ENCODE results near the gene BMPR1A. TPM values are rescaled to one million over a fixed set of nuclear protein-coding genes. Genes with fewer than 3 reads are reported as not detected.

The BMPR1A gene
- total RNA-seq, 3 donors from 2014 or later = 49.8 to 87.2 (median 57.4) TPM

DNA sequence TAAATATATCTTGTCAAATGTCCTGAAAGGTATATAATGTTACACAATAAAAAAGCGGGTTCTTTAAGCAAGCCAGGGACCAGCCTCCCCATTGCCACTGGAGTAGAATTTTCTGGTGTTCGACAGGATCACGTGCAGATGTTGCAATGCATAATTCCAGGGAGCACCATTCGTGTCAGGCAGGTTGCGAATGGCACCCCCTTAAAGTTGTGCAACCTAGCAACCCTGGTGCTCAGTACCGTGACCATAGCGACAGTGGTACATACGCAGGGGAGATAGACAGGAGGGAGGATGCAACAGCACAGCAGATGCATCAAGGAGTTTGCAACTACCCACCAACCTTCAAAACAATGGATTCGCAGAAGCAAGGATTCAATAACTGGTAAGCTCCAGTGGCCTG, 6.6 kb upstream of the BMPR1A start:
- Histone ChIP-seq H3K27me3 (no peaks in the 10 kb centered on the region), H3K27ac (no peak overlapping the region), H3K9me3 (no peaks in the 10 kb centered on the region), H3K4me1 (no peaks in the 10 kb centered on the region), H3K4me3 (no peak overlapping the region), H3K36me3 (no peaks in the 10 kb centered on the region)
- DNase-seq (ENCODE audit: low spot score in 2 of 2) = no peak
- no peak for TF ChIP-seq POLR2AphosphoS5 (IDR thresholded peaks at IDR 0.05)
- TF ChIP-seq POLR2A (IDR thresholded peaks at IDR 0.05) = no peak
- TF ChIP-seq, protein P1, sequence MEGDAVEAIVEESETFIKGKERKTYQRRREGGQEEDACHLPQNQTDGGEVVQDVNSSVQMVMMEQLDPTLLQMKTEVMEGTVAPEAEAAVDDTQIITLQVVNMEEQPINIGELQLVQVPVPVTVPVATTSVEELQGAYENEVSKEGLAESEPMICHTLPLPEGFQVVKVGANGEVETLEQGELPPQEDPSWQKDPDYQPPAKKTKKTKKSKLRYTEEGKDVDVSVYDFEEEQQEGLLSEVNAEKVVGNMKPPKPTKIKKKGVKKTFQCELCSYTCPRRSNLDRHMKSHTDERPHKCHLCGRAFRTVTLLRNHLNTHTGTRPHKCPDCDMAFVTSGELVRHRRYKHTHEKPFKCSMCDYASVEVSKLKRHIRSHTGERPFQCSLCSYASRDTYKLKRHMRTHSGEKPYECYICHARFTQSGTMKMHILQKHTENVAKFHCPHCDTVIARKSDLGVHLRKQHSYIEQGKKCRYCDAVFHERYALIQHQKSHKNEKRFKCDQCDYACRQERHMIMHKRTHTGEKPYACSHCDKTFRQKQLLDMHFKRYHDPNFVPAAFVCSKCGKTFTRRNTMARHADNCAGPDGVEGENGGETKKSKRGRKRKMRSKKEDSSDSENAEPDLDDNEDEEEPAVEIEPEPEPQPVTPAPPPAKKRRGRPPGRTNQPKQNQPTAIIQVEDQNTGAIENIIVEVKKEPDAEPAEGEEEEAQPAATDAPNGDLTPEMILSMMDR (IDR thresholded peaks at IDR 0.05) = no peak
- intact Hi-C loops (cut with DNase I; ENCODE audit: low total_unique reads) = no loop called here

DNA sequence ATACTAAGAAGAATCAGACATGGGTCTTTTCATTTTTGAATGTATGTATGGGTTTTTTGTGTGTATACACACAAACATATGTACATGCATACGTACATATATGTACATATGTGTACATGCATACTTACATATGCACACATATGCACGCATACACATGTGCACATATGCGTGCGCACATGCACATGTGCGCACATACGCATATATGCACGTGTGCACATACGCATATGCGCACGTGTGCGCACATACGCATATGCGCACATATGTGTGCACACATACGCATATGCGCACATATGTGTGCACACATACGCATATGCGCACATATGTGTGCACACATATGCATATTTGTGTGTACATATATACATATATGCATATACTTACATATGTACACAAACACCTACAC, 4.9 kb upstream of the BMPR1A start:
- DNase-seq (ENCODE audit: low spot score in 2 of 2) = no peak
- intact Hi-C loops (cut with DNase I; ENCODE audit: low total_unique reads) = no loop called here
- H3K27me3 ChIP-seq = no peaks in the 10 kb centered on the region
- H3K36me3 ChIP-seq = no peaks in the 10 kb centered on the region
- H3K4me3 ChIP-seq = no peak overlapping the region
- H3K9me3 ChIP-seq = no peaks in the 10 kb centered on the region
- TF ChIP-seq, protein P1 (IDR thresholded peaks at IDR 0.05) = no peak
- TF ChIP-seq POLR2AphosphoS5 (IDR thresholded peaks at IDR 0.05) = no peak
- no peak for TF ChIP-seq POLR2A (IDR thresholded peaks at IDR 0.05)
- H3K27ac ChIP-seq = no peak overlapping the region
- no peaks in the 10 kb centered on the region for H3K4me1 ChIP-seq

DNA sequence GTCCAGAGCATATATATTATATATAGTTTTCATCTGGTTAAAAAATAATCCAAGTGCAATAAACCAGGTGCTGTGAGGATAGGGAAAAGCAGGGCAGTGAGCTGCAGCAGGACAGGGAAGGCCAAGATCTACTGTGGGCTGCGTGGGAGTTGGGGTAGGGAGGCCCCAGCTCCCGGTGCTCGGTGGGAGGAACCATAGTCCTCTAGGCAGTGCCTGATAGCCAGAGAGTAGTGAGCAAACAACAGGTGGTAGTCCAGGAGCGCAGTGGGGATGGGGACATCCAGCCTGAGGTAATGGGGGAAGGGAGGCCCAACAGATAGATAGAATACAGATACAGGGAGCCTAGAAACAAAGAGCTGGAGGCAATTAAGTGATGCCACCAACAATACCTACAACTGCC, 4.1 kb upstream of the BMPR1A start:
- DNase-seq (ENCODE audit: low spot score in 2 of 2) = no peak
- Histone ChIP-seq H3K4me1 (no peaks in the 10 kb centered on the region), H3K27ac (no peak overlapping the region), H3K4me3 (no peak overlapping the region), H3K36me3 (no peaks in the 10 kb centered on the region), H3K9me3 (no peaks in the 10 kb centered on the region), H3K27me3 (no peaks in the 10 kb centered on the region)
- no peak for TF ChIP-seq POLR2AphosphoS5 (IDR thresholded peaks at IDR 0.05)
- TF ChIP-seq POLR2A (IDR thresholded peaks at IDR 0.05) = no peak
- TF ChIP-seq, protein P1 (IDR thresholded peaks at IDR 0.05) = no peak
- intact Hi-C loops (cut with DNase I; ENCODE audit: low total_unique reads) = no loop called here

DNA sequence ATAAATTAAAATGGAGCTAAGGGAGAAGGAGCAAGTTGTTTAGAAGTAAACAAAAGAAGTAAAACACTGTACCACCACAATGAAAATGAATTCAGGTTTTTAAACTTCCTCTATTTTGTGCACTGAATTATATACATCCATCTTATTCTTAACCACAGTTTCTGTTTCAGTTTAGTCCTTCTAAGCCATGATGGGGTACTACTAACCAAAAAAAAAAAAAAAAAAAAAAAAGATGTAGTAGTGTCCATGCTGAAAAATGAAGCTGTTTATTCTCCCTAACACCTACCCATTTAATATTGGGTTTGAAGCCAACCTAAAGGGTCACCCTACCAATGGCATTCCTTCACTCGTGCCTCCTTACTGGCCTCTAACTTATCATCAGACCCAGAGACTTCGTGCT, 3.4 kb upstream of the BMPR1A start:
- DNase-seq (ENCODE audit: low spot score in 2 of 2) = no peak
- Histone ChIP-seq H3K27me3 (no peaks in the 10 kb centered on the region), H3K9me3 (no peaks in the 10 kb centered on the region), H3K36me3 (no peaks in the 10 kb centered on the region), H3K4me1 (no peaks in the 10 kb centered on the region), H3K27ac (no peak overlapping the region), H3K4me3 (no peak overlapping the region)
- TF ChIP-seq, protein P1 (IDR thresholded peaks at IDR 0.05) = no peak
- TF ChIP-seq POLR2AphosphoS5 (IDR thresholded peaks at IDR 0.05) (no peak), POLR2A (IDR thresholded peaks at IDR 0.05) (no peak)
- intact Hi-C loops (cut with DNase I; ENCODE audit: low total_unique reads) = no loop called here

DNA sequence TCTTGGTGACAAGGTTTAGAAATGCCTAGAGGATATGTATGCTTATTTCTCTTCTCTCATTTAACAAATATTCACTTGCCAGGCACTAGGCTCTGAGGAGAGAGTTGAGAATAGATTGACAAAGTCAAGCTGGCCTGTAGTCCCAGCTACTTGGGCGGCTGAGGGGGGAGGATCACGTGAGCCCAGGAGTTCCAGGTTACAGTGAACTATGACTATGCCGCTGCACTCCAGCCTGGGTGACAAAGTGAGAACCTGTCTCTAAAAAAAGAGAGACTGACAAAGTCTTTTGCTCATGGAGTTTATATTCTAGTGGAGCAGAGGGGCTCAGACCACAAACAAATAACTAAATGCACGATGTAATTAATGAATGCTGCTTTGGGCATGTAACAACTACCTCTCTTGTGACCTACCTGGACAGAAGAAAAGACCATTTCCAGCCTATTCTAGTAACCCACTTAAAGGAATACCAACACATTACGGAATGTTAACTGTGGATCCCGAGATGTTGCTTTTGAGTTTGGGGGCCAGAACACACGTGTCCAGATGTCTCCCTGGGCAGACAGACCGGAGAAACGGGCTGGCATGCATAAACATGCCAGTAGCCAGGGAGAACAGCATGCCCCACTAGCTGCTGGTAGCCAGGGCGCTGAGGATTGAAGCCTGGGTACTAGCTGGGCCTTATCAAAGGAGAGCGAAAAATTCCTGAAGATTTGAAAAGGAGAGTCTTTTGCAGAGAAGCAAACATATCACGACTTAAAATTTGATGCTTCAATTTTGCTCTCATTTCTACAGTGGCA, 2.6 kb upstream of the BMPR1A start:
- intact Hi-C loops (cut with DNase I; ENCODE audit: low total_unique reads) = no loop called here
- Histone ChIP-seq H3K36me3 (no peaks in the 10 kb centered on the region), H3K27ac (no peak overlapping the region), H3K4me3 (no peak overlapping the region), H3K4me1 (no peaks in the 10 kb centered on the region), H3K9me3 (no peaks in the 10 kb centered on the region), H3K27me3 (no peaks in the 10 kb centered on the region)
- no peak for DNase-seq (ENCODE audit: low spot score in 2 of 2)
- TF ChIP-seq, protein P1 (IDR thresholded peaks at IDR 0.05) = no peak
- no peak for TF ChIP-seq POLR2AphosphoS5 (IDR thresholded peaks at IDR 0.05)
- TF ChIP-seq POLR2A (IDR thresholded peaks at IDR 0.05) = no peak
